Smooth muscle cell (in vitro differentiated cells): ENCODE data around the gene PRKAA1. TPM values are rescaled to one million over a fixed set of nuclear protein-coding genes. Genes with fewer than 3 reads are reported as not detected.
"Not testable (repeated sequence)": the region's sequence is repeated elsewhere in the genome, so short reads cannot be mapped to it uniquely, and the experiment has no call there.

Source experiments
- DNase-seq: peaks from one replicate; lab custom pipeline; 2025; ENCODE audit not compliant: unreplicated experiment; lab: John Stamatoyannopoulos, UW
- H2AFZ ChIP-seq: fragments of 200-600 bp; sonication (generic); 2 replicates; pipeline ENCODE4 v1.6.0; 2016; ENCODE audit warnings: antibody characterized with exemption, low read depth, mild to moderate bottlenecking
- H3F3A ChIP-seq: fragments of 200-600 bp; sonication (generic); 2 replicates; pipeline ENCODE4 v1.6.0; 2017; ENCODE audit warnings: antibody characterized with exemption, low read depth
- H3K27ac ChIP-seq: fragments of 200-600 bp; sonication (generic); 2 replicates; pipeline ENCODE4 v1.5.1; 2016; ENCODE audit warnings: low read depth, mild to moderate bottlenecking
- H3K27me3 ChIP-seq: fragments of 200-600 bp; sonication (generic); 2 replicates; pipeline ENCODE4 v1.6.1; 2016; ENCODE audit warnings: low read depth, mild to moderate bottlenecking
- H3K36me3 ChIP-seq: fragments of 200-600 bp; sonication (generic); 2 replicates; pipeline ENCODE4 v1.5.1; 2016; ENCODE audit warnings: low read depth
- H3K4me1 ChIP-seq: fragments of 200-600 bp; sonication (generic); 2 replicates; pipeline ENCODE4 v1.5.1; 2016; ENCODE audit warnings: low read depth
- H3K4me2 ChIP-seq: fragments of 200-600 bp; sonication (generic); 2 replicates; pipeline ENCODE4 v1.6.0; 2016; ENCODE audit warnings: mild to moderate bottlenecking
- H3K4me3 ChIP-seq: fragments of 200-600 bp; sonication (generic); 2 replicates; pipeline ENCODE4 v1.5.1; 2016; ENCODE audit warnings: mild to moderate bottlenecking
- H3K79me2 ChIP-seq: fragments of 200-600 bp; sonication (generic); 2 replicates; pipeline ENCODE4 v1.6.0; 2016; ENCODE audit warnings: low read depth, mild to moderate bottlenecking
- H3K9ac ChIP-seq: fragments of 200-600 bp; sonication (generic); 2 replicates; pipeline ENCODE4 v1.6.0; 2016; ENCODE audit warnings: low read depth
- H3K9me3 ChIP-seq: fragments of 200-600 bp; sonication (generic); replicated peaks from 2 replicates; pipeline ENCODE4 v1.5.1; 2016; ENCODE audit warnings: low read depth
- H4K20me1 ChIP-seq: fragments of 200-600 bp; sonication (generic); 2 replicates; pipeline ENCODE4 v1.6.0; 2016; ENCODE audit warnings: low read depth
- polyA plus RNA-seq: library from polyadenylated mRNA; unstranded; fragments of >200 nt; fragmentation: Nextera tagmentation; extraction: Ambion mirVana; gene quantifications from 2 replicates; pipeline ENCODE4 v1.2.1, GENCODE V29; 2016
- small RNA-seq: library from RNA; depleted of rRNA; stranded (forward); fragments of <200 nt; gene quantifications from one replicate; pipeline ENCODE3, GENCODE V24; 2014
- total RNA-seq: library from RNA; depleted of rRNA; stranded (reverse); fragments of >200 nt; gene quantifications from 2 replicates; pipeline ENCODE4 v1.2.3, GENCODE V29; 2014
- TF ChIP-seq, protein P1 (sequence below): fragments of 200-600 bp; sonication (generic); IDR thresholded peaks from 2 replicates; pipeline ENCODE4 v1.5.1; 2017; ENCODE audit warnings: borderline replicate concordance, mild to moderate bottlenecking, antibody characterized with exemption; ENCODE audit not compliant: insufficient read depth, poor library complexity, severe bottlenecking

PRKAA1 gene
- total and polyA plus RNA-seq, 2 experiments from 2014 or later = 18.6 to 50.1 TPM

GRCh38 chr5:40714001-40714400, 84.2 kb downstream of the PRKAA1 start:
- TF ChIP-seq, protein P1, sequence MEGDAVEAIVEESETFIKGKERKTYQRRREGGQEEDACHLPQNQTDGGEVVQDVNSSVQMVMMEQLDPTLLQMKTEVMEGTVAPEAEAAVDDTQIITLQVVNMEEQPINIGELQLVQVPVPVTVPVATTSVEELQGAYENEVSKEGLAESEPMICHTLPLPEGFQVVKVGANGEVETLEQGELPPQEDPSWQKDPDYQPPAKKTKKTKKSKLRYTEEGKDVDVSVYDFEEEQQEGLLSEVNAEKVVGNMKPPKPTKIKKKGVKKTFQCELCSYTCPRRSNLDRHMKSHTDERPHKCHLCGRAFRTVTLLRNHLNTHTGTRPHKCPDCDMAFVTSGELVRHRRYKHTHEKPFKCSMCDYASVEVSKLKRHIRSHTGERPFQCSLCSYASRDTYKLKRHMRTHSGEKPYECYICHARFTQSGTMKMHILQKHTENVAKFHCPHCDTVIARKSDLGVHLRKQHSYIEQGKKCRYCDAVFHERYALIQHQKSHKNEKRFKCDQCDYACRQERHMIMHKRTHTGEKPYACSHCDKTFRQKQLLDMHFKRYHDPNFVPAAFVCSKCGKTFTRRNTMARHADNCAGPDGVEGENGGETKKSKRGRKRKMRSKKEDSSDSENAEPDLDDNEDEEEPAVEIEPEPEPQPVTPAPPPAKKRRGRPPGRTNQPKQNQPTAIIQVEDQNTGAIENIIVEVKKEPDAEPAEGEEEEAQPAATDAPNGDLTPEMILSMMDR = no peak
- no peaks in the 10 kb centered on the region for H3K27me3 ChIP-seq
- H3F3A ChIP-seq = no peaks in the 10 kb centered on the region
- no peak overlapping the region for H3K4me3 ChIP-seq
- no peaks in the 10 kb centered on the region for H3K36me3 ChIP-seq
- H3K79me2 ChIP-seq = no peaks in the 10 kb centered on the region
- H3K9me3 ChIP-seq = no peaks in the 10 kb centered on the region
- H4K20me1 ChIP-seq = no peaks in the 10 kb centered on the region
- peak overlapping the region; percentile 48 for H3K4me2 ChIP-seq
- DNase-seq = no peak
- peak overlapping the region; percentile 45 for H3K9ac ChIP-seq
- H3K4me1 ChIP-seq = peaks cover 4% of the 10 kb centered on the region
- H3K27ac ChIP-seq = peak overlapping the region; percentile 92
- no peak overlapping the region for H2AFZ ChIP-seq

DNA sequence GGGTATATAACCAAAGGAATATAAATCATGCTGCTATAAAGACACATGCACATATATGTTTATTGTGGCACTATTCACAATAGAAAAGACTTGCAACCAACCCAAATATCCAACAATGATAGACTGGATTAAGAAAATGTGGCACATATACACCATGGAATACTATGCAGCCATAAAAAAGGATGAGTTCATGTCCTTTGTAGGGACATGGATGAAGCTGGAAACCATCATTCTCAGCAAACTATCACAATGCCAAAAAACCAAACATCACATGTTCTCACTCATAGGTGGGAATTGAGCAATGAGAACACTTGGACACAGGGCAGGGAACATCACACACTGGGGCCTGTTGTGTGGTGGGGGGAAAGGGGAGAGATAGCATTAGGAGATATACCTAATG, 87.6 kb downstream of the PRKAA1 start:
- DNase-seq, H3K9me3 ChIP-seq, H2AFZ ChIP-seq, H3K4me3 ChIP-seq, H3K27me3 ChIP-seq, H3K9ac ChIP-seq, H3K79me2 ChIP-seq, H3K27ac ChIP-seq, H3F3A ChIP-seq, H3K36me3 ChIP-seq, H3K4me1 ChIP-seq, H4K20me1 ChIP-seq, H3K4me2 ChIP-seq: not testable (repeated sequence)

Small RNA genes lying within 50 kb of the gene (small RNA-seq; reads per million reads assigned to genes)
- not detected for gene RF00191
- 135 reads per million, percentile 99 among the genes with 10 or more reads in this experiment for gene SNORD72

Other genes starting within 250 kb of the PRKAA1 start
- 0.31 and 1.0 TPM in 2 replicates for gene PTGER4, start 118.5 kb downstream of the PRKAA1 start, total RNA-seq
- gene PTGER4, start 118.5 kb downstream of the PRKAA1 start, polyA plus RNA-seq = 0.27 and 1.5 TPM in 2 replicates
- gene TTC33, start 42.4 kb downstream of the PRKAA1 start, total RNA-seq = 22.1 and 32.1 TPM in 2 replicates
- gene TTC33, start 42.4 kb downstream of the PRKAA1 start, polyA plus RNA-seq = 12.2 and 13.1 TPM in 2 replicates
- 168 and 228 TPM in 2 replicates for gene RPL37, start 36.8 kb upstream of the PRKAA1 start, total RNA-seq
- gene RPL37, start 36.8 kb upstream of the PRKAA1 start, polyA plus RNA-seq = 594 and 697 TPM in 2 replicates
- gene CARD6, start 43.0 kb upstream of the PRKAA1 start, total RNA-seq = 0.90 and 0.99 TPM in 2 replicates
- gene CARD6, start 43.0 kb upstream of the PRKAA1 start, polyA plus RNA-seq = 0.43 and 0.76 TPM in 2 replicates
- not detected in 2 replicates for gene C7, start 111.1 kb upstream of the PRKAA1 start, total RNA-seq
- 0.23 and 0.53 TPM in 2 replicates for gene C7, start 111.1 kb upstream of the PRKAA1 start, polyA plus RNA-seq